H1 (cell line): Measurements from ENCODE around the gene TOP2B. TPM values are rescaled to one million over a fixed set of nuclear protein-coding genes. Genes with fewer than 3 reads are reported as not detected.
A peak's percentile ranks its signal among the peaks of the same experiment; 100 is the strongest.

Source experiments
- CTCF ChIA-PET: fragments of 300-600 bp; sonication (Branson Sonifier 250); formaldehyde crosslinking; loops from one replicate; lab custom pipeline; 2021; ENCODE audit not compliant: partially characterized antibody; lab: Charles Lee
- POLR2A ChIA-PET: fragments of 300-600 bp; sonication (Branson Sonifier 250); formaldehyde crosslinking; loops from one replicate; lab custom pipeline; 2021; ENCODE audit warnings: inconsistent platforms; ENCODE audit not compliant: partially characterized antibody; lab: Charles Lee
- DNase-seq, 2 experiments: peaks; one replicate each; pipeline versions ENCODE4 v3.0.0 to v3.0.0-alpha.2; 2010 to 2022; ENCODE audit warnings: low spot score in 2 of 2, low read depth in 1 of 2, mixed read lengths in 1 of 2
- FAIRE-seq: peaks from 2 replicates; lab custom pipeline; 2011; peaks lifted over from hg19 to GRCh38; lab: Jason Lieb, UNC
- H2AFZ ChIP-seq: 2 replicates; pipeline ENCODE4 v1.8.1; 2012; ENCODE audit warnings: low read length, inconsistent platforms
- H2AK5ac ChIP-seq: 2 replicates; pipeline ENCODE4 v1.6.1; 2013; ENCODE audit warnings: low read depth, low read length
- H2BK120ac ChIP-seq: replicated peaks from 2 replicates; pipeline ENCODE3; 2013; ENCODE audit warnings: low read depth, low read length, inconsistent platforms
- H2BK12ac ChIP-seq: 2 replicates; pipeline ENCODE4 v1.6.1; 2013; ENCODE audit warnings: low read depth, low read length
- H2BK15ac ChIP-seq: 2 replicates; pipeline ENCODE4 v1.6.1; 2013; ENCODE audit warnings: low read length
- H2BK20ac ChIP-seq: 2 replicates; pipeline ENCODE4 v1.6.1; 2013; ENCODE audit warnings: low read length
- H2BK5ac ChIP-seq: 2 replicates; pipeline ENCODE4 v1.6.1; 2013; ENCODE audit warnings: low read depth, low read length
- H3K14ac ChIP-seq: 2 replicates; pipeline ENCODE4 v1.6.1; 2013; ENCODE audit warnings: inconsistent platforms; ENCODE audit not compliant: insufficient read length
- H3K18ac ChIP-seq: 2 replicates; pipeline ENCODE4 v1.6.1; 2013; ENCODE audit warnings: low read length; ENCODE audit errors: extremely low read depth
- H3K23ac ChIP-seq: 2 replicates; pipeline ENCODE4 v1.6.1; 2013; ENCODE audit warnings: inconsistent platforms; ENCODE audit not compliant: insufficient read length
- H3K23me2 ChIP-seq: 2 replicates; pipeline ENCODE4 v1.6.1; 2013; ENCODE audit warnings: low read depth, low read length
- H3K27ac ChIP-seq: 2 replicates; pipeline ENCODE4 v1.6.1; 2011; ENCODE audit warnings: low read depth, low read length, inconsistent platforms
- H3K27me3 ChIP-seq, 4 experiments: replicated peaks in 1 of 4; 1 replicate in 1 of 4; 2 replicates in 3 of 4; pipeline versions ENCODE4 v1.6.1 to v1.8.1; 2011 to 2013; ENCODE audit warnings: low read length in 3 of 4, mild to moderate bottlenecking in 3 of 4, inconsistent platforms in 2 of 4, mixed read lengths in 2 of 4, moderate library complexity in 1 of 4; ENCODE audit not compliant: control insufficient read depth in 3 of 4, insufficient read depth in 3 of 4; ENCODE audit errors: extremely low read depth in 1 of 4
- H3K36me3 ChIP-seq, 4 experiments: 2 replicates each; pipeline versions ENCODE4 v1.6.1 to v1.8.1; 2011 to 2013; ENCODE audit warnings: mild to moderate bottlenecking in 4 of 4, low read length in 3 of 4, moderate library complexity in 2 of 4, control low read depth in 1 of 4, inconsistent platforms in 1 of 4; ENCODE audit not compliant: insufficient read depth in 4 of 4, control insufficient read depth in 2 of 4
- H3K4ac ChIP-seq: replicated peaks from 2 replicates; pipeline ENCODE3; 2013; ENCODE audit warnings: low read length, low read depth, mixed read lengths, inconsistent platforms; ENCODE audit not compliant: insufficient read length
- H3K4me1 ChIP-seq, 4 experiments: replicated peaks in 1 of 4; 1 replicate in 1 of 4; 2 replicates in 3 of 4; pipeline versions ENCODE4 v1.6.1 to v1.8.1; 2011 to 2013; ENCODE audit warnings: low read length in 3 of 4, inconsistent platforms in 2 of 4, mixed read lengths in 1 of 4; ENCODE audit not compliant: insufficient read depth in 4 of 4, control insufficient read depth in 3 of 4
- H3K4me2 ChIP-seq, 2 experiments: 2 replicates each; pipeline versions ENCODE4 v1.6.1 to v1.8.1; 2011 to 2013; ENCODE audit warnings: low read depth in 2 of 2, low read length in 2 of 2, control low read depth in 1 of 2, inconsistent platforms in 1 of 2, mild to moderate bottlenecking in 1 of 2; ENCODE audit not compliant: insufficient read depth in 1 of 2
- H3K4me3 ChIP-seq, 4 experiments: fragments of 200-600, 300-600 bp in 1 of 4; sonication (generic), shearing (Covaris generic), sonication (Bioruptor Twin) in 1 of 4; 2 replicates each; pipeline versions ENCODE4 v1.5.1 to v1.8.1; 2011 to 2016; ENCODE audit warnings: low read length in 4 of 4, low read depth in 3 of 4, control low read depth in 2 of 4, inconsistent platforms in 2 of 4, mild to moderate bottlenecking in 2 of 4, mixed read lengths in 1 of 4, moderate library complexity in 1 of 4; ENCODE audit not compliant: insufficient read depth in 2 of 4; ENCODE audit errors: extremely low read depth in 1 of 4
- H3K56ac ChIP-seq: replicated peaks from 2 replicates; pipeline ENCODE3; 2013; ENCODE audit warnings: low read depth, mild to moderate bottlenecking, mixed read lengths, low read length, inconsistent platforms; ENCODE audit not compliant: insufficient read length
- H3K79me1 ChIP-seq: 2 replicates; pipeline ENCODE4 v1.6.1; 2013; ENCODE audit warnings: low read depth, low read length, control low read depth
- H3K79me2 ChIP-seq, 2 experiments: 2 replicates each; pipeline versions ENCODE4 v1.6.1 to v1.8.1; 2012 to 2013; ENCODE audit warnings: low read length in 2 of 2, mild to moderate bottlenecking in 2 of 2, inconsistent platforms in 1 of 2; ENCODE audit not compliant: insufficient read depth in 2 of 2, control insufficient read depth in 1 of 2
- H3K9ac ChIP-seq, 4 experiments: replicated peaks in 1 of 4; 1 replicate in 1 of 4; 2 replicates in 3 of 4; pipeline versions ENCODE4 v1.6.1 to v1.8.1; 2011 to 2013; ENCODE audit warnings: low read depth in 3 of 4, low read length in 3 of 4, control low read depth in 2 of 4, mild to moderate bottlenecking in 2 of 4, moderate library complexity in 2 of 4, inconsistent platforms in 1 of 4; ENCODE audit errors: extremely low read depth in 1 of 4
- H3K9me3 ChIP-seq, 2 experiments: 2 replicates each; pipeline versions ENCODE4 v1.6.1 to v1.8.1; 2012 to 2013; ENCODE audit warnings: mild to moderate bottlenecking in 2 of 2, moderate library complexity in 2 of 2, control low read depth in 1 of 2, inconsistent platforms in 1 of 2, low read depth in 1 of 2, low read length in 1 of 2, mixed read lengths in 1 of 2; ENCODE audit not compliant: insufficient read depth in 2 of 2
- H4K20me1 ChIP-seq, 2 experiments: replicated peaks in 1 of 2; 2 replicates each; pipeline versions ENCODE3 to v1.8.1; 2011 to 2013; ENCODE audit warnings: inconsistent platforms in 2 of 2, low read length in 2 of 2, mild to moderate bottlenecking in 1 of 2; ENCODE audit not compliant: insufficient read depth in 2 of 2, control insufficient read depth in 1 of 2
- H4K5ac ChIP-seq: 2 replicates; pipeline ENCODE4 v1.6.1; 2013; ENCODE audit warnings: low read length, low read depth, mixed read lengths, inconsistent platforms; ENCODE audit not compliant: insufficient read length
- H4K8ac ChIP-seq: 2 replicates; pipeline ENCODE4 v1.8.0; 2013; ENCODE audit warnings: mild to moderate bottlenecking, moderate library complexity, low read length, inconsistent platforms; ENCODE audit not compliant: insufficient read depth; ENCODE audit errors: extremely low read depth
- H4K91ac ChIP-seq: replicated peaks from 2 replicates; pipeline ENCODE3; 2013; ENCODE audit warnings: low read length, mixed read lengths, inconsistent platforms; ENCODE audit not compliant: insufficient read length
- MAFK ChIP-seq: IDR thresholded peaks from 2 replicates; pipeline ENCODE4 v1.6.1; 2012; ENCODE audit warnings: low read depth, mild to moderate bottlenecking, improper control_type of control experiment, low read length
- RAD21 ChIP-seq, 2 experiments: IDR thresholded peaks in 1 of 2; conservative IDR thresholded peaks in 1 of 2; 2 replicates each; pipeline ENCODE4 v1.6.1; 2011; ENCODE audit warnings: low read depth in 2 of 2, low read length in 2 of 2, improper control_type of control experiment in 1 of 2, inconsistent platforms in 1 of 2, mild to moderate bottlenecking in 1 of 2, moderate library complexity in 1 of 2
- RBBP5 ChIP-seq: IDR thresholded peaks from 2 replicates; pipeline ENCODE4 v1.7.1; 2012; ENCODE audit warnings: low read depth, mild to moderate bottlenecking, inconsistent platforms, low read length, moderate library complexity, borderline replicate concordance
- WGBS, 2 experiments: shearing (Covaris generic) in 1 of 2; methylation state at CpG; one replicate each; pipeline versions ENCODE4 v1.1.6 to v1.1.7; 2013 to 2015; ENCODE audit warnings: low lambda C conversion rate in 2 of 2, mixed read lengths in 2 of 2, inconsistent platforms in 1 of 2, low coverage in 1 of 2, missing lambda C conversion rate in 1 of 2; ENCODE audit not compliant: insufficient replicate concordance in 2 of 2, insufficient coverage in 1 of 2, insufficient read length in 1 of 2; ENCODE audit errors: extremely low coverage in 1 of 2, missing lambda C conversion rate in 1 of 2; 5-methylcytosine and 5-hydroxymethylcytosine counted together
- polyA plus RNA-seq, 7 experiments: library from polyadenylated mRNA; depleted of rRNA in 3 of 7; stranded (reverse) in 5 of 7; unstranded in 2 of 7; fragments of >200 nt in 5 of 7; fragments of 200-250 nt in 2 of 7; gene quantifications; 1 replicate in 5 of 7; 2 replicates in 1 of 7; 4 replicates in 1 of 7; pipeline versions ENCODE4 v1.2.1 to v1.2.3, GENCODE V29; 2011 to 2013; ENCODE audit warnings: missing spikeins in 2 of 7, mixed read lengths in 2 of 7
- total RNA-seq: library from RNA; stranded (reverse); fragmentation: NEBNext Ultra II Directional; extraction: Animal tissue kit (Norgen Biotek cat#: 25700); gene quantifications from 2 replicates; pipeline ENCODE4 v1.2.1, GENCODE V29; 2021

The TOP2B gene
- total and polyA plus RNA-seq, 2 of the 8 experiments (the other 6 are each of a cell fraction or from before 2014, with no cell fraction given): 34.9 to 206 TPM

- CTCF ChIA-PET: interaction anchor here (1.2 to 3.1 kb wide), 4 partner anchors 10 to 115 kb away, joined by 3 to 9 read pairs (median 4); no protein-coding TSS in a partner anchor
- Histone ChIP-seq H3K27ac (no peak overlapping the region), H3K79me1 (no peaks in the 10 kb centered on the region), H2AK5ac (no peak overlapping the region), H3K4me3 (no peak overlapping the region), H3K79me2 (no peaks in the 10 kb centered on the region), H3K14ac (no peak overlapping the region), H3K9me3 (no peaks in the 10 kb centered on the region), H2BK5ac (no peak overlapping the region), H2BK120ac (no peak overlapping the region), H3K4me2 (no peak overlapping the region), H2BK12ac (no peak overlapping the region), H2BK15ac (no peak overlapping the region), H3K4ac (no peak overlapping the region), H3K9ac (no peak overlapping the region), H4K91ac (no peak overlapping the region), H3K36me3 (no peaks in the 10 kb centered on the region), H4K8ac (no peak overlapping the region), H3K4me1 (no peaks in the 10 kb centered on the region), H2BK20ac (no peak overlapping the region), H2AFZ (no peak overlapping the region), H4K5ac (no peak overlapping the region), H3K18ac (no peak overlapping the region), H3K23ac (no peak overlapping the region), H4K20me1 (no peaks in the 10 kb centered on the region), H3K27me3 (no peaks in the 10 kb centered on the region), H3K23me2 (no peaks in the 10 kb centered on the region; the same call in 1 of the 2 replicates), H3K56ac (no peak overlapping the region)
- no peak for DNase-seq
- 92% methylated on average over 1 of the region's 1 CpG; no CpG with 5 or more reads in 1 of the 2 experiments for WGBS, 2 experiments
- POLR2A ChIA-PET: no interaction called here
- TF ChIP-seq RBBP5 (no peak), MAFK (no peak), RAD21 (IDR thresholded peaks at IDR 0.05 in 1 of 2, conservative IDR thresholded peaks at IDR 0.05 in 1 of 2; ENCODE audit: low read depth in 2 of 2, low read length in 2 of 2) (peak in 1 of 2 experiments; percentile 15; a peak in 1 of 4 replicates)
- FAIRE-seq: no peak
Observed at GRCh38 chr3:25556447-25556846, 108.3 kb downstream of the TOP2B start.
